Gastrocnemius medialis (tissue), 4 donors: ENCODE data around the gene CFAP52.

Experiments used
- POLR2A ChIP-seq, 2 donors: fragments of 450-650 bp; IDR thresholded peaks; one replicate each; pipeline ENCODE4 v1.6.1; 2017; ENCODE audit warnings: antibody characterized with exemption in 2 of 2, mild to moderate bottlenecking in 2 of 2, moderate library complexity in 2 of 2
- TF ChIP-seq, protein P1 (sequence below), 5 experiments: fragments of 450-650 bp in 3 of 5; fragments of 200-600 bp in 2 of 5; sonication (generic) in 2 of 5; IDR thresholded peaks in 4 of 5; conservative IDR thresholded peaks in 1 of 5; 1 replicate in 4 of 5; 2 replicates in 1 of 5; pipeline ENCODE4 v1.5.1; 2016 to 2019; ENCODE audit warnings: antibody characterized with exemption in 5 of 5, mild to moderate bottlenecking in 3 of 5, moderate library complexity in 3 of 5

DNA sequence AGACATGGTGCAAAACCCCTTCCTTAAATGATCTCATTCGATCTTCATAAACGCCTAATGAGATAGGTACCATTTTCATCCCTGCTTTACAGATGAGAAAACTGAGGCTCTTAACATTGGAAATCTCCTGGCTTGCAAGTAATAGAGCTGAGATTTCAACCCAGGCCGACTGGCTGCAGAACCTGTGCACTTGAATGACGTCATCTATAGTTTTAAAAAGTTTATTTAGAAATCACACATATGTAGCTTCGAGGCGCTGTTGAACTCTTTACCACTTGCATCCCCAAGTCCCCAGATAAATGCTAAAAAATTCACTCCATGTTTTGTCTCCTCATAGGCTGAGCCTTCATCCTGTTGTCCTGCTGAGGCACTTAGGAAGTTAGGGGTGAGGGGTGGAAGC is 30.0 kb downstream of the CFAP52 start:
- TF ChIP-seq, protein P1, sequence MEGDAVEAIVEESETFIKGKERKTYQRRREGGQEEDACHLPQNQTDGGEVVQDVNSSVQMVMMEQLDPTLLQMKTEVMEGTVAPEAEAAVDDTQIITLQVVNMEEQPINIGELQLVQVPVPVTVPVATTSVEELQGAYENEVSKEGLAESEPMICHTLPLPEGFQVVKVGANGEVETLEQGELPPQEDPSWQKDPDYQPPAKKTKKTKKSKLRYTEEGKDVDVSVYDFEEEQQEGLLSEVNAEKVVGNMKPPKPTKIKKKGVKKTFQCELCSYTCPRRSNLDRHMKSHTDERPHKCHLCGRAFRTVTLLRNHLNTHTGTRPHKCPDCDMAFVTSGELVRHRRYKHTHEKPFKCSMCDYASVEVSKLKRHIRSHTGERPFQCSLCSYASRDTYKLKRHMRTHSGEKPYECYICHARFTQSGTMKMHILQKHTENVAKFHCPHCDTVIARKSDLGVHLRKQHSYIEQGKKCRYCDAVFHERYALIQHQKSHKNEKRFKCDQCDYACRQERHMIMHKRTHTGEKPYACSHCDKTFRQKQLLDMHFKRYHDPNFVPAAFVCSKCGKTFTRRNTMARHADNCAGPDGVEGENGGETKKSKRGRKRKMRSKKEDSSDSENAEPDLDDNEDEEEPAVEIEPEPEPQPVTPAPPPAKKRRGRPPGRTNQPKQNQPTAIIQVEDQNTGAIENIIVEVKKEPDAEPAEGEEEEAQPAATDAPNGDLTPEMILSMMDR (IDR thresholded peaks at IDR 0.05 in 4 of 5, conservative IDR thresholded peaks at IDR 0.05 in 1 of 5): no peak
- TF ChIP-seq POLR2A (IDR thresholded peaks at IDR 0.05): no peak
